ENCODE data around the gene SENP8.
"Not testable (repeated sequence)": the region's sequence is repeated elsewhere in the genome, so short reads cannot be mapped to it uniquely, and the experiment has no call there.

The SENP8 gene

GRCh38 chr15:72155635-72156616 is 37.7 kb downstream of the SENP8 start:
- DNase-seq = peak; percentile 34 to 79

GRCh38 chr15:72156928-72157327 is 38.7 kb downstream of the SENP8 start:
- no peak for DNase-seq

GRCh38 chr15:72160696-72161245 is 42.6 kb downstream of the SENP8 start:
- DNase-seq = no peak

- DNase-seq = no peak
Measured at GRCh38 chr15:72161361-72162132, 43.3 kb downstream of the SENP8 start.

GRCh38 chr15:72162569-72162968 is 44.4 kb downstream of the SENP8 start:
- DNase-seq = no peak

- no peak for DNase-seq
Measured at GRCh38 chr15:72163719-72164118, 45.5 kb downstream of the SENP8 start.

GRCh38 chr15:72166716-72167417 is 48.7 kb downstream of the SENP8 start:
- DNase-seq = no peak

- DNase-seq = no peak
Measured at GRCh38 chr15:72167445-72167844, 49.2 kb downstream of the SENP8 start.

GRCh38 chr15:72168131-72168807 is 50.1 kb downstream of the SENP8 start:
- no peak for DNase-seq

- DNase-seq = no peak
Measured at GRCh38 chr15:72168808-72169190, 50.6 kb downstream of the SENP8 start.

GRCh38 chr15:72169236-72169920 is 51.2 kb downstream of the SENP8 start:
- no peak for DNase-seq

- DNase-seq = no peak
Measured at GRCh38 chr15:72169921-72170611, 51.9 kb downstream of the SENP8 start.

- DNase-seq = no peak
Measured at GRCh38 chr15:72170691-72171090, 52.5 kb downstream of the SENP8 start.

GRCh38 chr15:72171978-72172377 is 53.8 kb downstream of the SENP8 start:
- not testable (repeated sequence) for DNase-seq

- no peak for DNase-seq
Measured at GRCh38 chr15:72172796-72173195, 54.6 kb downstream of the SENP8 start.

GRCh38 chr15:72173401-72173800 is 55.2 kb downstream of the SENP8 start:
- no peak for DNase-seq

GRCh38 chr15:72173864-72174550 is 55.8 kb downstream of the SENP8 start:
- DNase-seq = no peak

- no peak for DNase-seq
Measured at GRCh38 chr15:72174551-72175165, 56.5 kb downstream of the SENP8 start.

GRCh38 chr15:72175186-72176044 is 57.2 kb downstream of the SENP8 start:
- no peak for DNase-seq
